ENCODE data around the gene USP15.
"Not testable (repeated sequence)": the region's sequence is repeated elsewhere in the genome, so short reads cannot be mapped to it uniquely, and the experiment has no call there.

The USP15 gene

DNA sequence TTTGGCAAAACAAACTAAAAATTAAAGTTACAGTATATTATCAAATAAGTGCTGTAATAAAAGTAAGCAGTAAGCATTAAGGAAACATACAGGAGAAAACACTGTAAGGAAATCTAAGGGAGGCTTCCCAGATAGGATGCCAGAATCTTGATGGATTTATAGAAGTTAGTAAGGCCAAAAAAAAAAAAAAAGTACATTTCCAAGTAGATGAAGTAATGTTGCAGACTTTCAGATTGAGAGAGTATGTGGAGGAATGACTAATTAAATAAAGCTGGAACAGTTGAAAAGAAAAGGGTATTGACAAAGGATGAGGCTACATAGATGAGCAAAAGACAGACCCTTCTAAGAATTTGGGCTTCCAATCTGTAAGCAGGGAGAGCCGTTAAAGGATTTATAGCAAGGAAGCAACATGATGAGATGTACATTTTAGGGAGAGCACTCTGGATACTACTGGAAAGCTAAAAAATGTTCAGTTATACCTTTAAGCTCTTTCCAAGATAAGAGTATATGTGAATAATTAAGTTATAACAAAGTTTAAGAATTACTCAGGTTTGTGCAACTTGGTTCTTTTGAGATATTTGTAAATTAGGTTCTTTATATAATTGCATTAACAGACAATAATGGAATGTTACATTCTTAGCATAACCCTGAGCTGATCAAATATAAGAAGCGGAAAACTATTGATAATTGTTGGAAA, 119.0 kb downstream of the USP15 start:
- no peak for DNase-seq

DNA sequence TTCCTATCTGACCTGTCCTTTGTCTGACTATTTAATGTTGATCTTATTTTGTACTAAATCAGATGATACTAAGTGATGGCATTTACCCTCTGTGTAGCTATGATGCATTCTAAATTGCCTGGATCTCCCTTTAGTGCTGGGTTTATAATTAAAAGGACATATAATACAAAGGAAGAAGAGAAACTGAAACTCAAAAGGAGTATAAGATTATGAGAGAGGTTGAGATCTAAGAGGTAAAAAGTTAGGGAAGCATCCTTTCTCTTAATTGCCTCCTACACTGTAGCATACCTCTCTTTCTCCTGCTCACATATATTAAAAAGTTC, 119.5 kb downstream of the USP15 start:
- DNase-seq, result no peak

DNA sequence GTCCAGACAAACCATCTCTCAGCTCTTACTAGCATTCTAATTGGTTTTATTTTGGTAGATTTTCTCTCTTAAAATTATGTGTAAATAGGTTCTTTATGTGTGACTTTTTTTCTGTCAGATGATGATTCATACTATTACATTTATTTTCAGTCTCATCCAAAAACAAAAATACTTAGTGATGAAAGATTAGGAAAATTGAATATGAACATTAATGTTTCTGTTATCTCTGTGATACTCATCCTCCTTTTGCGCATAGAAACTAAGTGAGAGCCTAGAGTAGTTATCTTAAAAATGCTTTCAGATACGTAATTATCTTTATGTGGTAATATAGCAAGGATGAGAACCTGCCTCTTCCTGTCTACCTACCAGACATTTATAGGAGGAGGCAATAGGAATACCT, 122.3 kb downstream of the USP15 start:
- no peak for DNase-seq

DNA sequence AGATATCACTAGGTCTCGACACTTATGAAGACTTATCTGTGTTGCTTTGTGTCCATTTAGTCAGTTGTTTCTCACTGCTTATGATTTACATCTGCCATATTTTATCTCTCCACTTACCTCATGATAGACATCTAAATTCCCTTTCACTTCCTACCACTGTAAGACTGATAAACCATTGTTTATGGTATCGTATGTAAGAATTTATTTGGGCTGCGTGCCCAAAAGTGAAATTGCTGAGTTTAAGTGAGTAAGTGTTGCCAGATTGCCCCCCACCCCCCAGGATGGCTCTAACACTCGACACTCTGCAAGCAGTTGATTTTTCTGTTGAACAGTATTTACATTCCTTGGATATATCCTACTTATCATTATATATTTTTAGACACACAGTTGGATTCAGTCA, 136.5 kb downstream of the USP15 start:
- DNase-seq, result no peak

- DNase-seq, result no peak
These were observed 139.9 kb downstream of the USP15 start for GRCh38 chr12:62400135-62400534.

DNA sequence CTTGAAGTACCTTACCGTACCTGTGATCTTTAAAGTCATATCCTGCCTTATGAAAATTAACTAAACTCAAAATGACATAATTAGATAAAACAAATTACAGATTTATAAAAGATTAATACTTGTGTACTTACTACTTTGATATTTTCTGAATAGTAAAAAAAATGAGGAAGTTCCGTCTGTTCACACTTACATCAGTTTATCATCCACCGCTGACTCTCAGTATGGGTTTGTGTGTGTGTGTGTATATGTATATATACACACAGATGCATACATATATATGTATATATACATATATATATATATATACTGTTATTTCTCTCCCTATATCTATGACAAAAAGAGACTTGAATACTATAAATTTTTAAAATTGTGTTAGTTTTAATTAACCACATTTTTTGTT, 141.4 kb downstream of the USP15 start:
- DNase-seq, result no peak

GRCh38 chr12:62403031-62403430, 142.8 kb downstream of the USP15 start:
- DNase-seq, result no peak

DNA sequence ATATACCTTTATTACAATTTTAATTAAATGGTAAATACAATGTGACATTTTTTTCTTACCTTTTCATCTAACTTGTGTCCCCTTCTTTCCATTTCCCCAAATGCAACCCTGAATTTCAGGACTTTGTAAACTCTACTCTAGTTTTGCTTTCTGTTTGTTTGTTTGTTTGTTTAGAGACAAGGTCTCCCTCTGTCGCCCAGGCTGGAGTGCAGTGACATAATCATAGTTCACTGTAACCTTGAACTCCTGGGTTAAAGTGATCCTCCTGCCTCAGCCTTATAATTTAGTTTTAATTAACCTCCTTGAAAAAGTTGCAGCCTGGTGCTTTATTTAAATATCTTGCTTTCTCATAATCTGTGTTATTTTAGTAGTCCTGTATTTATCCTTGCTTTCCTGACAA, 147.4 kb downstream of the USP15 start:
- no peak for DNase-seq

GRCh38 chr12:62409068-62409467, 148.9 kb downstream of the USP15 start:
- no peak for DNase-seq

DNA sequence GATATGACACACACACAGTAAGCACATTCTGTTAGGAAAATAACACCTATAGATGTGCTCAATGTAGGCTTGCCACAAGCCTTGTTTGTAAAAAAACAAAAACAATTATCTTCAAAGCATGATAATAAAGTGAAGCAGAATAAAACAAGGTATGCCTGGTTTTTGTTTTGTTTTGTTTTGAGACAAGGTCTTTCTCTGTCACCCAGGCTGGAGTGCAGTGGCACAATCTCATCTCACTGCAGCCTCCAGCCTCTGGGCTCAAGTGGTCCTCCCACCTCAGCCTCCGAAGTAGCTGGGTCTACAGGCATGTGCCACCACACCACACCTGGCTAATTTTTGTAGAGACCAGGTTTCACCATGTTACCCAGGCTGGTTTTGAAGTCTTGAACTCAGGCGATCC, 154.0 kb downstream of the USP15 start:
- DNase-seq, result no peak

DNA sequence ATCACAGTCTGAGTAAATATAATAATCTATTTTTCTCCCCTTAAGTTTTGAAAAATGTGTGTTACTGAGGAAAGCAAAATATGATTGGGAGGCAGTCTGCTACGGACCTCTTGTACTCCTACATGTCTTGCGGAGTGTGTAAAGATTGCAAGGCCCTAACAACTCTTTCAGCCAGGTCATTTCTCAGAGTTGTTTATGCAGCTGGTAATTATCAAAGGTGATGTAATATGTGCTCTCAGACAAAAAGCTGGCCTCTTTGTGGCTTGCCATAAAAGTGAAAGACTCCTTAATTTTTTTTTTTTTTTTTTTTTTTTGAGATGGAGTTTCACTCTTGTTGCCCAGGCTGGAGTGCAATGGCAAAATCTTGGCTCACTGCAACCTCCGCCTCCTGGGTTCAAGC, 165.9 kb downstream of the USP15 start:
- DNase-seq, result no peak

DNA sequence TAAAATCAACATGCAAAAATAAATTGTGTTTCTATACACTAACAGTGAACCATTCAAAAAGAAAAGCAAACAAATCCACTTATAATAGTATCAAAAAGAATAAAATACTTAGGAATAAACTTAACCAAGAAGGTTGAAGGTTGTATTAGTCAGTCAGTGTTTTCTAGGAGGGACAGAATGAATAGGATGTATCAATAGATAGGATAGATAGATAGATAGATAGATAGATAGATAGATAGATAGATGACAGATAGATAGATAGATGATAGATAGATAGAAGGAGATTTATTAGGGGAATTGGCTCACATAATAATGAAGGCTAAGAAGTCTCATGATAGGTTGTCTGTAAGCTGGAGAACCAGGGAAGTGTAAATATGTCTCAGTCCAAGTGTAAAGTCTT, 169.3 kb downstream of the USP15 start:
- DNase-seq, result no peak

DNA sequence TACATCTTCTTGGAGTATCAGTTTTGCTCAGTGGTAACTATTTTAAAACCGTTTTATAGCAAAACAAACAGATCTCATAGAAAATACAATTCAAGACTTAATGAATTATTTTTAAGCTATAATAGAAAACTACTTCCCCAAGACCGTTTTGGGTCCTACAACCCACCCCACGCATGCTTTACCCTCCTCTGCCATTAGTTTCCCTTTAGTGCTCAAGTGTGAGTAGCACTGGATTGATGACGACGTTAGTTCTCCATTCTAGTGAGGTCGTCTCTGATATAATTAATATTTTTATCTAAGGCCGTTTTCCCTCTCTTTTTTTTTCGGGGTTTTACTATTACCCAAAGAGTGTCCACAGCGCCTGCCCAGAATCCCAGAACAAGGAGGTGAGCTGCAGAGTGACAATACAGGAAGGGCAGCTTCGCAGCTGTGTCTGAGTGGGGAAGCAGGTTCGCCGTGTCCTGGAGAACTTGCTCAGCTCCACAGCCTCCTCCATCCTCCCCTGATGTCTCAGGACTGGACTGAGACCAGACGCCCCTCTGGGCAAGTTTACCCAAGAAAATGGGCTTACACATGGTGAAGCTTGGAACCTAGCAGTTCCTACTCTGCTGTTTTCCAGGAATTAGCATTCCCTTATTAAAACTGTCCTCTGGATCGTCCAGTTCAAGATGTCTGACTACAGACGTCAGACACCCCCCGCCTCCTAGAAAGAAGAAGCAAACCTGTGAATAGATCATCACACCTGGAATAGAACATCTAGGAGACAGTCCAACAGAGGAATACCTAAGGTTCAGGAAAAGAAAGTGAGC, 174.5 kb downstream of the USP15 start:
- no peak for DNase-seq

- DNase-seq, result peak; percentile 70
These were observed 175.3 kb downstream of the USP15 start for GRCh38 chr12:62435303-62436163.

GRCh38 chr12:62436164-62436503, 175.9 kb downstream of the USP15 start:
- DNase-seq, result no peak

GRCh38 chr12:62438098-62438692, 178.0 kb downstream of the USP15 start:
- DNase-seq, result peak; percentile 50

- no peak for DNase-seq
These were observed 186.7 kb downstream of the USP15 start for GRCh38 chr12:62446754-62447452.

- DNase-seq, result no peak
These were observed 188.2 kb downstream of the USP15 start for GRCh38 chr12:62448436-62448835.

- not testable (repeated sequence) for DNase-seq
These were observed 195.2 kb downstream of the USP15 start for GRCh38 chr12:62455429-62455828.

GRCh38 chr12:62458626-62459025, 198.4 kb downstream of the USP15 start:
- DNase-seq, result no peak

DNA sequence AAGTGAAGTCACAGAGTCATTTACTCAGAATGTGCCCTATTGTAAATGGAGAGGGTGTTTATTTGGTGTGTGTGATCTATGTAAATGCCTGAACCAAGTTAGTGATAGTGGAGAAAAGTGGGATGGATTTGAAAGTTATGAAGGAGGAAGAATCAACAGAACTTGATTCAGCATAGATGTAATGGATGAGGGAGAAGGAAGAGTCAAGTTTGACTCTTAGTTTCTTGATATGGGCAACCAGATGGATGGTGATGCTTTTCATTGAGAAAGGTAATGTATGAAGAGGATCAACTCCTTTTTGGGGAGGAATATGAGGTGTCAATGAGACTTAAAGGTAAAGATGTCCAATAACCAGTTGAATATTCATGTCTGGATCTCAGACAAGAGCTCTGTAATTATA, 199.8 kb downstream of the USP15 start:
- no peak for DNase-seq

DNA sequence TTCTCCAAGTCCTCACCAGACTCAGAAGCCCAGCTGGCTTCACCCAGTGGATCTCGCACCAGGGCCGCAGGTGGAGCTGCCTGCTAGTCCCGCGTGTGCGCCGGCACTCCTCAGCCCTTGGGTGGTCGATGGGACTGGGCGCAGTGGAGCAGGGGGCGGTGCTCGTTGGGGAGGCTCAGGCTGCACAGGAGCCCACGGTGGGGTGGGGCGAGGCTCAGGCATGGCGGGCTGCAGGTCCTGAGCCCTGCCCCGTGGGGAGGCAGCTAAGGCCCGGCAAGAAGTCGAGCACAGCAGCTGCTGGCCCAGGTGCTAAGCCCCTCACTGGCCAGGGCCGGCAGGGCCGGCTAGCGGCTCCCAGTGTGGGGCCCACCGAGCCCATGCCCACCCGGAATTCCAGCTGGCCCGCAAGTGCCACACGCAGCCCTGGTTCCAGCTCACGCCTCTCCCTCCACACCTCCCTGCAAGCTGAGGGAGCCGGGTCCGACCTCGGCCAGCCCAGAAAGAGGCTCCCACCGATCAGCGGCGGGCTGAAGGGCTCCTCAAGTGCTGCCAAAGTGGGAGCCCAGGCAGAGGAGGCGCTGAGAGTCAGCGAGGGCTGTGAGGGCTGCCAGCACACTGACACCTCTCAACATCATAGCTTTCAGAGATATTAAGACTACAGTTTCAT, 201.1 kb downstream of the USP15 start:
- not testable (repeated sequence) for DNase-seq

Data from right forelimb (tissue), 1 donor.